GM12878 (cell line): ENCODE results near the gene GRXCR2. TPM values are rescaled to one million over a fixed set of nuclear protein-coding genes. Genes with fewer than 3 reads are reported as not detected.

Experiments
- ATAC-seq: fragments of 200-7000 bp; cut with Tn5 transposase; 3 replicates; pipeline ENCODE4 v1.9.1; 2020; ENCODE audit warnings: mild to moderate bottlenecking, moderate library complexity
- BruUV-seq: library from RNA; stranded (reverse); fragments of 400-500 nt; replicated peaks from 2 replicates; lab custom pipeline; 2021; lab: Mats Ljungman, UMichigan
- CTCF ChIA-PET: fragments of 300-600 bp; sonication (Branson Sonifier 250); formaldehyde crosslinking; extraction: SDS; loops from one replicate; lab custom pipeline; 2021; ENCODE audit warnings: inconsistent platforms; lab: Yijun Ruan, JAX
- POLR2A ChIA-PET: fragments of 350-600 bp; formaldehyde crosslinking; extraction: SDS; loops from one replicate; lab custom pipeline; 2021; ENCODE audit warnings: inconsistent platforms; lab: Charles Lee
- RAD21 ChIA-PET: fragments of 300-600 bp; sonication (Branson Sonifier 250); formaldehyde crosslinking; loops from one replicate; lab custom pipeline; 2023; ENCODE audit warnings: antibody characterized with exemption; ENCODE audit not compliant: unreplicated experiment; lab: Charles Lee
- SMC1A ChIA-PET: fragments of 300-600 bp; sonication (Branson Sonifier 250); formaldehyde crosslinking; loops from one replicate; lab custom pipeline; 2023; ENCODE audit not compliant: unreplicated experiment, uncharacterized antibody; lab: Charles Lee
- DNase-seq: peaks from one replicate; pipeline ENCODE4 v3.0.0-alpha.2; 2011; ENCODE audit warnings: low read depth, low spot score
- FAIRE-seq: peaks from 3 replicates; lab custom pipeline; 2011; peaks lifted over from hg19 to GRCh38; lab: Jason Lieb, UNC
- H2AFZ ChIP-seq: 2 replicates; pipeline ENCODE4 v1.6.0; 2011; ENCODE audit warnings: low read depth, low read length, control low read depth; ENCODE audit not compliant: control insufficient read depth
- H3K27ac ChIP-seq: 2 replicates; pipeline ENCODE4 v1.5.1; 2011; ENCODE audit warnings: control low read depth; ENCODE audit not compliant: control insufficient read depth, insufficient read depth
- H3K27me3 ChIP-seq, 2 experiments: replicated peaks in 1 of 2; 2 replicates each; pipeline versions ENCODE4 v1.6.0 to v1.6.1; 2011; ENCODE audit warnings: low read length in 1 of 2; ENCODE audit not compliant: control insufficient read depth in 2 of 2, insufficient read depth in 2 of 2
- H3K36me3 ChIP-seq, 2 experiments: 2 replicates each; pipeline ENCODE4 v1.5.1; 2011; ENCODE audit warnings: low read length in 1 of 2; ENCODE audit not compliant: control insufficient read depth in 2 of 2, insufficient read depth in 2 of 2
- H3K4me1 ChIP-seq: 2 replicates; pipeline ENCODE4 v1.6.1; 2011; ENCODE audit warnings: mild to moderate bottlenecking, low read length, moderate library complexity, mixed read lengths; ENCODE audit not compliant: control insufficient read depth, insufficient read depth
- H3K4me2 ChIP-seq: 2 replicates; pipeline ENCODE4 v1.6.0; 2011; ENCODE audit warnings: control low read depth; ENCODE audit not compliant: control insufficient read depth, insufficient read depth
- H3K4me3 ChIP-seq: fragments of 200-600 bp; sonication (generic); 2 replicates; pipeline ENCODE4 v1.5.1; 2016
- H3K79me2 ChIP-seq: 2 replicates; pipeline ENCODE4 v1.6.0; 2011; ENCODE audit warnings: low read length; ENCODE audit not compliant: control insufficient read depth, insufficient read depth
- H3K9ac ChIP-seq: 2 replicates; pipeline ENCODE4 v1.8.0; 2011; ENCODE audit warnings: low read length, control low read depth, mixed read lengths; ENCODE audit not compliant: control insufficient read depth, insufficient read depth
- H3K9me3 ChIP-seq: replicated peaks from 3 replicates; pipeline ENCODE4 v1.5.1; 2011; ENCODE audit warnings: mild to moderate bottlenecking, low read length; ENCODE audit not compliant: control insufficient read depth, insufficient read depth
- H4K20me1 ChIP-seq: 2 replicates; pipeline ENCODE4 v1.6.0; 2011; ENCODE audit not compliant: control insufficient read depth, insufficient read depth
- ATF7 ChIP-seq: fragments of 450-650 bp; IDR thresholded peaks from 2 replicates; pipeline ENCODE4 v1.6.1; 2016; ENCODE audit warnings: low read depth, mild to moderate bottlenecking
- BACH1 ChIP-seq: fragments of 450-650 bp; IDR thresholded peaks from 2 replicates; pipeline ENCODE4 v1.6.1; 2017; ENCODE audit warnings: mild to moderate bottlenecking, borderline replicate concordance
- BRCA1 ChIP-seq: IDR thresholded peaks from 2 replicates; pipeline ENCODE4 v1.6.1; 2011; ENCODE audit warnings: low read depth, low read length, improper control_type of control experiment
- HDAC2 ChIP-seq: fragments of 200-600 bp; sonication (generic); IDR thresholded peaks from 2 replicates; pipeline ENCODE4 v1.6.1; 2017
- PRDM15 ChIP-seq: fragments of 450-650 bp; formaldehyde crosslinking; IDR thresholded peaks from 2 replicates; pipeline ENCODE4 v1.4.0; 2020; ENCODE audit warnings: mild to moderate bottlenecking, moderate library complexity
- SMAD5 ChIP-seq: IDR thresholded peaks from 2 replicates; pipeline ENCODE4 v1.6.1; 2016; ENCODE audit warnings: antibody characterized with exemption, low read depth
- TCF7 ChIP-seq: IDR thresholded peaks from 2 replicates; pipeline ENCODE4 v1.6.1; 2014; ENCODE audit warnings: antibody characterized with exemption, borderline replicate concordance
- WGBS: methylation state at CpG from one replicate; pipeline ENCODE4 v1.1.6; 2016; ENCODE audit warnings: low lambda C conversion rate; ENCODE audit not compliant: insufficient replicate concordance, insufficient coverage; ENCODE audit errors: missing lambda C conversion rate; 5-methylcytosine and 5-hydroxymethylcytosine counted together
- in situ Hi-C: fragments of 300-500 bp; cut with MboI; formaldehyde crosslinking; loops from 9 replicates; pipeline ENCODE4 v1.14.3; 2018; ENCODE audit warnings: mixed read lengths
- intact Hi-C: fragments of 100-400 bp; cut with micrococcal nuclease; formaldehyde crosslinking; loops from one replicate; pipeline ENCODE4 v1.14.2; 2022; ENCODE audit not compliant: unreplicated experiment
- polyA plus RNA-seq, 11 experiments: library from polyadenylated mRNA; depleted of rRNA in 4 of 11; unstranded in 6 of 11; stranded (reverse) in 5 of 11; fragments of >200 nt; fragmentation: Nextera tagmentation in 4 of 11; fragmentation: Illumina TruSeq in 1 of 11; extraction: Ambion mirVana in 4 of 11; extraction: Trizol in 1 of 11; gene quantifications; 1 replicate in 1 of 11; 2 replicates in 10 of 11; pipeline versions ENCODE4 v1.2.1 to v1.2.3, GENCODE V29; 2011 to 2016; ENCODE audit warnings: inconsistent platforms in 2 of 11, missing spikeins in 2 of 11, low read depth in 1 of 11
- total RNA-seq, 4 experiments: library from RNA; depleted of rRNA in 3 of 4; stranded (reverse); fragments of >200 nt in 3 of 4; fragmentation: Illumina TruSeq in 1 of 4; extraction: Trizol in 1 of 4; gene quantifications; 2 replicates each; pipeline versions ENCODE4 v1.2.1 to v1.2.3, GENCODE V29; 2013 to 2021

GRXCR2 gene
- total and polyA plus RNA-seq, 10 of the 15 experiments (the other 5 are each of a cell fraction or from before 2014, with no cell fraction given) = not detected

- SMC1A ChIA-PET = no interaction called here
- TF ChIP-seq ATF7 (no peak), PRDM15 (CRISPR knock-in tag) (no peak), BRCA1 (no peak), TCF7 (no peak), SMAD5 (no peak), HDAC2 (no peak), BACH1 (no peak)
- TF ChIP-seq, all 136 proteins: peak for 0
- Histone ChIP-seq H4K20me1 (no peaks in the 10 kb centered on the region), H3K4me2 (no peak overlapping the region), H3K79me2 (no peaks in the 10 kb centered on the region), H2AFZ (no peak overlapping the region), H3K9ac (no peak overlapping the region), H3K4me1 (no peaks in the 10 kb centered on the region), H3K4me3 (no peak overlapping the region), H3K36me3 (no peaks in the 10 kb centered on the region), H3K27ac (no peak overlapping the region), H3K27me3 (no peaks in the 10 kb centered on the region), H3K9me3 (no peaks in the 10 kb centered on the region)
- no TSS peak for BruUV-seq
- no peak for FAIRE-seq
- DNase-seq = no peak
- ATAC-seq = no peak
- WGBS = 3% methylated on average over 1 of the region's 1 CpG
- ChIA-PET POLR2A (no interaction called here), RAD21 (no interaction called here), CTCF (interaction anchor here (1.0 kb wide), 2 partner anchors 1608 to 1614 kb away, joined by 3 to 6 read pairs; no protein-coding TSS in a partner anchor)
- intact Hi-C loops = loop anchor here (10.0 kb wide), 1 partner anchor 238 kb away; no protein-coding TSS in a partner anchor
- in situ Hi-C loops = no loop called here
These were observed 59.9 kb downstream of the GRXCR2 start for GRCh38 chr5:145812877-145813276.
